B cell (primary cell): ENCODE data around the gene DIP2B.

ENCODE experiments used
- EZH2 ChIP-seq: IDR thresholded peaks from 2 replicates; pipeline ENCODE4 v1.6.1; 2012; ENCODE audit warnings: borderline replicate concordance, low read depth, mild to moderate bottlenecking, moderate library complexity, low read length; ENCODE audit not compliant: insufficient read depth, poor library complexity, severe bottlenecking
- TF ChIP-seq, protein P1 (sequence below): fragments of 200-600 bp; IDR thresholded peaks from one replicate; pipeline ENCODE4 v1.8.0; 2022; ENCODE audit warnings: antibody characterized with exemption, mild to moderate bottlenecking

DNA sequence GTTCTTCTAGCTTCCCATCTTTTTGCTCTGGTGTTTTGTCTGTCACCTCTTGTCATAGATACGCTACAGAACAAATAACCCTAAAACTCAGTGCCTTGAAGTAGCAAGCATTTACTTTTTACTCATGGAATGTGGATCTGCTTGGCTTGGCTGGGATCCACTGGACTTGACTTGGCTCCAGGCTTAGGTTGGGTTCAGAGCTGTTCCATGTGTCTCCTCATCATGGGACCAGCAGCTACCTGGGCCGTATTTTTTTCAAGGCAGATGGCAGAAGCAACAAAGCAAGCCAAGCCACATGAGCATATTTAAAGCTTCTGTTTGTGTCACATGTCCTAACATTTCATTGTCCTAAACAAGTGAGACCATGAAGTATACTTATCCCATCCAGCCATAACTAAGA is 210.4 kb downstream of the DIP2B start:
- TF ChIP-seq, protein P1, sequence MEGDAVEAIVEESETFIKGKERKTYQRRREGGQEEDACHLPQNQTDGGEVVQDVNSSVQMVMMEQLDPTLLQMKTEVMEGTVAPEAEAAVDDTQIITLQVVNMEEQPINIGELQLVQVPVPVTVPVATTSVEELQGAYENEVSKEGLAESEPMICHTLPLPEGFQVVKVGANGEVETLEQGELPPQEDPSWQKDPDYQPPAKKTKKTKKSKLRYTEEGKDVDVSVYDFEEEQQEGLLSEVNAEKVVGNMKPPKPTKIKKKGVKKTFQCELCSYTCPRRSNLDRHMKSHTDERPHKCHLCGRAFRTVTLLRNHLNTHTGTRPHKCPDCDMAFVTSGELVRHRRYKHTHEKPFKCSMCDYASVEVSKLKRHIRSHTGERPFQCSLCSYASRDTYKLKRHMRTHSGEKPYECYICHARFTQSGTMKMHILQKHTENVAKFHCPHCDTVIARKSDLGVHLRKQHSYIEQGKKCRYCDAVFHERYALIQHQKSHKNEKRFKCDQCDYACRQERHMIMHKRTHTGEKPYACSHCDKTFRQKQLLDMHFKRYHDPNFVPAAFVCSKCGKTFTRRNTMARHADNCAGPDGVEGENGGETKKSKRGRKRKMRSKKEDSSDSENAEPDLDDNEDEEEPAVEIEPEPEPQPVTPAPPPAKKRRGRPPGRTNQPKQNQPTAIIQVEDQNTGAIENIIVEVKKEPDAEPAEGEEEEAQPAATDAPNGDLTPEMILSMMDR, result no peak
- TF ChIP-seq EZH2, result no peak
